Trophoblast cell (in vitro differentiated cells and primary cell): ENCODE results near the gene PLLP.

ENCODE experiments used
- DNase-seq, 2 donors: peaks; one replicate each; pipeline ENCODE4 v3.0.0-alpha.2; 2016
- H2AFZ ChIP-seq: 2 replicates; pipeline ENCODE4 v1.6.1; 2013; ENCODE audit warnings: low read length, moderate library complexity, mild to moderate bottlenecking; ENCODE audit not compliant: insufficient read depth, poor library complexity
- H2AK5ac ChIP-seq: 2 replicates; pipeline ENCODE4 v1.6.1; 2013; ENCODE audit warnings: mild to moderate bottlenecking, low read length
- H2BK120ac ChIP-seq: 2 replicates; pipeline ENCODE4 v1.6.1; 2013; ENCODE audit warnings: low read length, mild to moderate bottlenecking, moderate library complexity; ENCODE audit not compliant: insufficient read depth, poor library complexity
- H2BK12ac ChIP-seq: 2 replicates; pipeline ENCODE4 v1.6.1; 2013; ENCODE audit warnings: mild to moderate bottlenecking, low read length, moderate library complexity
- H2BK5ac ChIP-seq: 2 replicates; pipeline ENCODE4 v1.6.1; 2013; ENCODE audit warnings: low read length, low read depth, moderate library complexity, mild to moderate bottlenecking; ENCODE audit not compliant: poor library complexity
- H3K14ac ChIP-seq: 2 replicates; pipeline ENCODE4 v1.6.1; 2013; ENCODE audit warnings: mild to moderate bottlenecking, low read length
- H3K18ac ChIP-seq: 2 replicates; pipeline ENCODE4 v1.6.1; 2013; ENCODE audit warnings: mild to moderate bottlenecking, low read length
- H3K23ac ChIP-seq: 2 replicates; pipeline ENCODE4 v1.6.1; 2013; ENCODE audit warnings: low read length
- H3K27ac ChIP-seq: 2 replicates; pipeline ENCODE4 v1.5.1; 2013; ENCODE audit warnings: low read depth, mild to moderate bottlenecking, inconsistent platforms, low read length, moderate library complexity
- H3K27me3 ChIP-seq: 2 replicates; pipeline ENCODE4 v1.6.1; 2013; ENCODE audit warnings: inconsistent platforms, mild to moderate bottlenecking, low read length, moderate library complexity; ENCODE audit not compliant: insufficient read depth
- H3K36me3 ChIP-seq, 2 experiments: 1 replicate in 1 of 2; 2 replicates in 1 of 2; pipeline ENCODE4 v1.6.1; 2013; ENCODE audit warnings: low read length in 2 of 2, mild to moderate bottlenecking in 2 of 2, moderate library complexity in 1 of 2; ENCODE audit not compliant: insufficient read depth in 2 of 2, control insufficient read depth in 1 of 2
- H3K4ac ChIP-seq: 2 replicates; pipeline ENCODE4 v1.6.1; 2013; ENCODE audit warnings: low read depth, mild to moderate bottlenecking, low read length, moderate library complexity
- H3K4me1 ChIP-seq, 2 experiments: 1 replicate in 1 of 2; 2 replicates in 1 of 2; pipeline ENCODE4 v1.6.1; 2013; ENCODE audit warnings: low read length in 2 of 2, mild to moderate bottlenecking in 2 of 2, moderate library complexity in 1 of 2; ENCODE audit not compliant: insufficient read depth in 2 of 2, control insufficient read depth in 1 of 2
- H3K4me2 ChIP-seq: 2 replicates; pipeline ENCODE4 v1.6.1; 2013; ENCODE audit warnings: inconsistent platforms, mild to moderate bottlenecking, low read length, moderate library complexity
- H3K4me3 ChIP-seq: 2 replicates; pipeline ENCODE4 v1.5.1; 2013; ENCODE audit warnings: mild to moderate bottlenecking, low read depth, low read length, inconsistent platforms
- H3K79me1 ChIP-seq: one replicate; pipeline ENCODE4 v1.6.1; 2013; ENCODE audit warnings: low read length
- H3K79me2 ChIP-seq: 2 replicates; pipeline ENCODE4 v1.6.1; 2013; ENCODE audit warnings: low read length, mild to moderate bottlenecking; ENCODE audit not compliant: control insufficient read depth, insufficient read depth, poor library complexity
- H3K9ac ChIP-seq: 2 replicates; pipeline ENCODE4 v1.6.1; 2013; ENCODE audit warnings: mild to moderate bottlenecking, low read length
- H3K9me3 ChIP-seq: 2 replicates; pipeline ENCODE4 v1.6.1; 2013; ENCODE audit warnings: low read depth, mild to moderate bottlenecking, control low read depth, inconsistent platforms, low read length; ENCODE audit not compliant: insufficient read depth
- H4K12ac ChIP-seq: 2 replicates; pipeline ENCODE4 v1.6.1; 2013; ENCODE audit warnings: low read depth, mild to moderate bottlenecking, low read length, moderate library complexity
- H4K8ac ChIP-seq: 2 replicates; pipeline ENCODE4 v1.6.1; 2013; ENCODE audit warnings: low read depth, mild to moderate bottlenecking, low read length, moderate library complexity
- H4K91ac ChIP-seq: one replicate; pipeline ENCODE4 v1.6.1; 2013; ENCODE audit warnings: low read depth, mild to moderate bottlenecking, low read length, moderate library complexity
- WGBS: extraction: QIAGEN DNeasy Blood & Tissue Kit; methylation state at CpG from one replicate; pipeline ENCODE4 v1.1.7; 2013; ENCODE audit warnings: missing lambda C conversion rate; ENCODE audit not compliant: insufficient read length, insufficient coverage; ENCODE audit errors: extremely low coverage; 5-methylcytosine and 5-hydroxymethylcytosine counted together

PLLP gene

GRCh38 chr16:57305159-57305811 lies 20.8 kb upstream of the PLLP start:
- WGBS, result no CpG with 5 or more reads among the region's 8 CpGs
- Histone ChIP-seq H3K4me1 (peaks cover 16 to 20% of the 10 kb centered on the region in 2 experiments), H2AK5ac (peak overlapping the region; percentile 35), H3K23ac (no peak overlapping the region), H4K8ac (no peak overlapping the region), H3K4me2 (no peak overlapping the region), H2BK12ac (peak overlapping the region; percentile 72), H3K4me3 (no peak overlapping the region), H3K9me3 (no peaks in the 10 kb centered on the region), H2AFZ (peak overlapping the region; percentile 50), H2BK120ac (peak overlapping the region; percentile 5), H3K79me1 (peaks cover 10% of the 10 kb centered on the region), H3K36me3 (no peaks in the 10 kb centered on the region), H4K91ac (peak overlapping the region; percentile 30), H2BK5ac (peak overlapping the region; percentile 26), H3K4ac (no peak overlapping the region), H3K27ac (no peak overlapping the region), H3K9ac (no peak overlapping the region), H4K12ac (no peak overlapping the region), H3K79me2 (peaks cover 4% of the 10 kb centered on the region), H3K27me3 (no peaks in the 10 kb centered on the region), H3K18ac (no peak overlapping the region), H3K14ac (peak overlapping the region; percentile 49)
- no peak for DNase-seq

DNA sequence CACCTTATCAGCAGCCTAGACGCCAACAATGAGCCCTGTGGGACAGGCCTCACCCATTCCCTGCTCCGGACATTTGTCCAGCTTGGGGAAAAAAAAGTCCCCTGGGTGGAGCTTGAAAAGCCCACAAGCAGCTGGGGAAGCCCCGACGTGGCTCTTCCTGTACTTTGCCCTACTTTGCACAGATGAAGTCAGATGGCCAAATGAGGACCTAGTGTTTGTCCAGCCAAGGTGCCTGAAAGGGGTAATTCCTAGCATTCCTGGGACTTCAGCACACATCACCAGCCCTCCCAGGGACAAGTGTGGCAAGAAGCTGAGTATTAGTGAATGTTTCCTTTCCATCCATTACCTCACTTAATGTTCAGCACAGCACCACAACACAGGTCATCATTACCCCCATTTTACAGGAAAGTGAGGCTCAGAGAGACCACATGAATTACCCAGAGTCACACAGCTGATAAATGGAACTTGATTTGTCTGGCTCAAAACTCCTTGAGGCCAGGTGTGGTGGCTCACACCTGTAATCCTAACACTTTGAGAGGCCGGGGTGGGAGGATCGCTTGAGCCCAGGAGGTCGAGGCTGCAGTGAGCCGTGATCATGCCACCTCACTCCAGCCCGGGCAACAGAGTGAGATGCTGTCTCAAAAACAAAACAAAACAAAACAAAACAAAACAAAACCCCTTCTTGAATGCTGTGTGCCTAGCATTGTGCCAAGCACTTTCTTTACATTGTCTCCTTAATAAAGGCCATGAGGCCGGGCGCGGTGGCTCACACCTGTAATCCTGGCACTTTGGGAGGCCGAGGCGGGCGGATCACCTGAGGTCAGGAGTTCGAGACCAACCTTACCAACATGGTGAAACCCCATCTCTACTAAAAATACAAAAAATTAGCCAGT lies 19.9 kb upstream of the PLLP start:
- no peak overlapping the region for H3K4me3 ChIP-seq
- H3K4me2 ChIP-seq, result peak overlapping the region; percentile 7
- no peaks in the 10 kb centered on the region for H3K27me3 ChIP-seq
- H2AFZ ChIP-seq, result peak overlapping the region; percentile 70
- peak overlapping the region; percentile 60 for H3K18ac ChIP-seq
- peaks cover 13% of the 10 kb centered on the region for H3K79me1 ChIP-seq
- peak overlapping the region; percentile 97 for H2BK12ac ChIP-seq
- H4K12ac ChIP-seq, result peak overlapping the region; percentile 57
- peak; percentile 87 to 88 for DNase-seq
- no peaks in the 10 kb centered on the region for H3K9me3 ChIP-seq
- peak overlapping the region; percentile 93 for H2BK120ac ChIP-seq
- peaks cover 4% of the 10 kb centered on the region for H3K79me2 ChIP-seq
- H3K9ac ChIP-seq, result no peak overlapping the region
- peak overlapping the region; percentile 62 for H3K27ac ChIP-seq
- H3K4me1 ChIP-seq, result peaks cover 16 to 20% of the 10 kb centered on the region in 2 experiments
- peak overlapping the region; percentile 97 for H4K91ac ChIP-seq
- H2AK5ac ChIP-seq, result peak overlapping the region; percentile 80
- WGBS, result no CpG with 5 or more reads among the region's 16 CpGs
- H3K23ac ChIP-seq, result no peak overlapping the region
- H4K8ac ChIP-seq, result peak overlapping the region; percentile 75
- H3K4ac ChIP-seq, result peak overlapping the region; percentile 61
- peak overlapping the region; percentile 76 for H3K14ac ChIP-seq
- peak overlapping the region; percentile 80 for H2BK5ac ChIP-seq
- no peaks in the 10 kb centered on the region for H3K36me3 ChIP-seq

DNA sequence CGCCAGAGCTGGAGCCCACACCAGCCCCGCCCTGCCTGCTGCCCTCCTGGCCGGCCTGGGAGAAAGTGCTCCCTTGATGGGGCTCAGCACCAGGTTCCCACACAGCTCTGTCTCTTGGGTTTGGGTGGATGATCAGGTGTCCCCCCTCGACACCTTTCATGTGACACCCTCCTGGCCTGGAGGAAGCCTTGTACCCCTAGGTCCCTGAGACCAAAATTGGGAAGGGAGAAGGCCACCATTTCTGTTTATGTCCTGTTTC lies 19.4 kb upstream of the PLLP start:
- H3K27ac ChIP-seq, result peak overlapping the region; percentile 62
- peak overlapping the region; percentile 70 for H2AFZ ChIP-seq
- peaks cover 18 to 20% of the 10 kb centered on the region in 2 experiments for H3K4me1 ChIP-seq
- peak overlapping the region; percentile 80 for H2BK5ac ChIP-seq
- H2AK5ac ChIP-seq, result peak overlapping the region; percentile 80
- peaks cover 13% of the 10 kb centered on the region for H3K79me1 ChIP-seq
- H4K8ac ChIP-seq, result peak overlapping the region; percentile 75
- peak overlapping the region; percentile 61 for H3K4ac ChIP-seq
- peak overlapping the region; percentile 76 for H3K14ac ChIP-seq
- peak overlapping the region; percentile 60 for H3K18ac ChIP-seq
- WGBS, result no CpG with 5 or more reads among the region's 4 CpGs
- peak overlapping the region; percentile 93 for H2BK120ac ChIP-seq
- no peak for DNase-seq
- peak overlapping the region; percentile 97 for H4K91ac ChIP-seq
- no peak overlapping the region for H3K23ac ChIP-seq
- peak overlapping the region; percentile 7 for H3K4me2 ChIP-seq
- no peaks in the 10 kb centered on the region for H3K36me3 ChIP-seq
- H3K9me3 ChIP-seq, result no peaks in the 10 kb centered on the region
- no peak overlapping the region for H3K4me3 ChIP-seq
- no peaks in the 10 kb centered on the region for H3K27me3 ChIP-seq
- peaks cover 4% of the 10 kb centered on the region for H3K79me2 ChIP-seq
- no peak overlapping the region for H3K9ac ChIP-seq
- peak overlapping the region; percentile 97 for H2BK12ac ChIP-seq
- H4K12ac ChIP-seq, result peak overlapping the region; percentile 57

DNA sequence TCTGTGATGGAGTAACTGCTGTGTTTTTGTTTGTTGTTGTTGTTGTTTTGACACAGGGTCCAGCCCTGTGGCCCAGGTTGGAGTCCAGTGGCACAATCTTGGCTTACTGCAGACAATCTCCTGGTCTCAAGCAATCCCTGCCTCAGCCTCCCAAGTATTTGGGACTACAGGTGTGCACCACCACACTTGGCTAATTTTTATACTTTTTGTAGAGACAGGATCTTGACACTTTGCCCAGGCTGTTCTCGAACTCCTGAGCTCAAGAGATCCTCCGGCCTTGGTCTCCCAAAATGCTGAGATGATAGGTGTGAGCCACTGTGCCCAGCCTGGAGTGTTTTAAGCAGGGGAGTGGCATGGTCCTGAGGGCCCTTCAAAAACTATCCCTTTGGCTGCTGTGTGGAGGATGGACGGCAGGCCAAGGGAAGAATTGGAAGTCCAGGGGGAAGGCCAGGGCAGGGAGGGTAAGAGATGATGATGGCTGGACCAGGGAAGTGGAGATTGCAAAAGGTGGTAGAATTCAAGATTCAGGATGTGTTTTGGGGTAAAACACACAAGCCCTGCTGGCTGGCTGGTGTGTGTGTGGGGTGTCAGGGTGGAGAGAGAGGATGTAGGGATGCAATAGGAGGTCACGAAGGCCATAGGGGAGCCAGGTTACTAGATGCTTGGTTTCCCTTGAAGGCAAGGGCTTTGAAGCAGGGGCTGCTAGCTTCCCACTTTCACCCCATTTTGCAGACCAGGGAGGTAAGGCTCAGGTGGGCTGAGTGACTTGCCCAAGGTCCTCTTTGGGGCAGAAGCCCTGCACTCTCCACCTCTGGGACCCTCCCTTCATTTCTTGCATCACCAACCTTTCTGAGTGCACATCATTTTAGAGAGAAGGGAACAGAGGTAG lies 18.8 kb upstream of the PLLP start:
- no peak overlapping the region for H3K4me2 ChIP-seq
- H4K91ac ChIP-seq, result peak overlapping the region; percentile 97
- no peaks in the 10 kb centered on the region for H3K36me3 ChIP-seq
- H3K14ac ChIP-seq, result peak overlapping the region; percentile 76
- peak overlapping the region; percentile 62 for H3K27ac ChIP-seq
- peak overlapping the region; percentile 61 for H3K4ac ChIP-seq
- H3K79me2 ChIP-seq, result peaks cover 4% of the 10 kb centered on the region
- no peak for DNase-seq
- H3K27me3 ChIP-seq, result no peaks in the 10 kb centered on the region
- peak overlapping the region; percentile 60 for H3K18ac ChIP-seq
- no peak overlapping the region for H3K9ac ChIP-seq
- H2AFZ ChIP-seq, result no peak overlapping the region
- no CpG with 5 or more reads among the region's 4 CpGs for WGBS
- H2AK5ac ChIP-seq, result peak overlapping the region; percentile 80
- peak overlapping the region; percentile 97 for H2BK12ac ChIP-seq
- H4K8ac ChIP-seq, result peak overlapping the region; percentile 75
- H3K23ac ChIP-seq, result no peak overlapping the region
- H3K79me1 ChIP-seq, result peaks cover 13% of the 10 kb centered on the region
- H4K12ac ChIP-seq, result peak overlapping the region; percentile 57
- H3K4me3 ChIP-seq, result no peak overlapping the region
- H3K4me1 ChIP-seq, result peaks cover 20% of the 10 kb centered on the region in 2 experiments
- H2BK5ac ChIP-seq, result peak overlapping the region; percentile 80
- no peaks in the 10 kb centered on the region for H3K9me3 ChIP-seq
- H2BK120ac ChIP-seq, result peak overlapping the region; percentile 93
